Astrocyte of the cerebellum (primary cell): ENCODE measurements around the gene FMO4.

ENCODE experiments used
- DNase-seq: peaks from one replicate; pipeline ENCODE4 v3.0.0-alpha.2; 2011; ENCODE audit warnings: low read depth
- H3K4me3 ChIP-seq: 2 replicates; pipeline ENCODE4 v1.5.1; 2011; ENCODE audit warnings: mild to moderate bottlenecking, low read depth, low read length, moderate library complexity
- CTCF ChIP-seq: IDR thresholded peaks from 2 replicates; pipeline ENCODE4 v1.5.1; 2012; ENCODE audit warnings: low read length, low read depth, moderate library complexity, mild to moderate bottlenecking; ENCODE audit errors: missing control alignments
- in situ Hi-C: cut with HindIII; loops from 2 replicates; pipeline ENCODE4 v1.10.0; 2017; ENCODE audit warnings: low sequenced_read_pairs

FMO4 gene

GRCh38 chr1:171344473-171344820, 30.5 kb downstream of the FMO4 start:
- H3K4me3 ChIP-seq = no peak overlapping the region
- TF ChIP-seq CTCF = no peak
- in situ Hi-C loops = no loop called here
- DNase-seq = no peak

- in situ Hi-C loops = no loop called here
- H3K4me3 ChIP-seq = no peak overlapping the region
- no peak for DNase-seq
- TF ChIP-seq CTCF = no peak
These were observed 31.6 kb downstream of the FMO4 start for GRCh38 chr1:171345536-171345935.

- in situ Hi-C loops = no loop called here
- no peak for DNase-seq
- H3K4me3 ChIP-seq = no peak overlapping the region
- TF ChIP-seq CTCF = no peak
These were observed 32.9 kb downstream of the FMO4 start for GRCh38 chr1:171346881-171347280.

GRCh38 chr1:171350594-171350993, 36.6 kb downstream of the FMO4 start:
- TF ChIP-seq CTCF = no peak

GRCh38 chr1:171351961-171352360, 38.0 kb downstream of the FMO4 start:
- in situ Hi-C loops = no loop called here
- TF ChIP-seq CTCF = no peak
- H3K4me3 ChIP-seq = no peak overlapping the region
- no peak for DNase-seq

More at GRCh38 chr1:171350594-171350993, 36.6 kb downstream of the FMO4 start:
- no peak for DNase-seq
- in situ Hi-C loops = no loop called here
- H3K4me3 ChIP-seq = no peak overlapping the region

GRCh38 chr1:171352554-171352953, 38.6 kb downstream of the FMO4 start:
- no peak for TF ChIP-seq CTCF
- in situ Hi-C loops = no loop called here
- no peak overlapping the region for H3K4me3 ChIP-seq
- no peak for DNase-seq

GRCh38 chr1:171355727-171356126, 41.7 kb downstream of the FMO4 start:
- H3K4me3 ChIP-seq = no peak overlapping the region
- DNase-seq = no peak
- TF ChIP-seq CTCF = no peak
- in situ Hi-C loops = no loop called here
